Cerebellar nuclear complex (tissue), 1 donor: ENCODE measurements around the gene DIP2C.
"Not testable (repeated sequence)": the region's sequence is repeated elsewhere in the genome, so short reads cannot be mapped to it uniquely, and the experiment has no call there.

Experiments
- DNase-seq, 2 experiments: peaks; one replicate each; lab custom pipeline; 2025; lab: John Stamatoyannopoulos, UW

Gene DIP2C

GRCh38 chr10:277963-278362, 411.5 kb downstream of the DIP2C start:
- no peak for DNase-seq

GRCh38 chr10:275680-276079, 413.8 kb downstream of the DIP2C start:
- DNase-seq = no peak

DNA sequence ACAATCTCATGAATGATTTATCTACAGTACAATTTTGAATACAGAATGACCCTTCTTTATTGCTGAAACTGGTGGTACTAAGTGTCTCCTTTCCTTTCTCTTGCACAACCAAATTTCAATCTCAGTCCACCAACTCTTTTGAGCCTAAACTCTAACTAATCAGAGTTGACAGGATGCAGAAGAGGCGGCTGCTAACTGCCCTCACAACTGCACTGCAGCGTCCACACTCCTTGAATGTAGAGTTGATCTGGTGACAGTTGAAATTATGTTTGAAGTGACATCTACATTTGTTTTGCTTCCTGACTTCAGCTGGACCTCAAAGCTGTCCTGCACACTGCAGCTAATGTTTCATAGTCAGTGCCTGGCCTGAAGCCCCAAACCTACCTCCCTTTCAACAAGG, 414.6 kb downstream of the DIP2C start:
- no peak for DNase-seq

DNA sequence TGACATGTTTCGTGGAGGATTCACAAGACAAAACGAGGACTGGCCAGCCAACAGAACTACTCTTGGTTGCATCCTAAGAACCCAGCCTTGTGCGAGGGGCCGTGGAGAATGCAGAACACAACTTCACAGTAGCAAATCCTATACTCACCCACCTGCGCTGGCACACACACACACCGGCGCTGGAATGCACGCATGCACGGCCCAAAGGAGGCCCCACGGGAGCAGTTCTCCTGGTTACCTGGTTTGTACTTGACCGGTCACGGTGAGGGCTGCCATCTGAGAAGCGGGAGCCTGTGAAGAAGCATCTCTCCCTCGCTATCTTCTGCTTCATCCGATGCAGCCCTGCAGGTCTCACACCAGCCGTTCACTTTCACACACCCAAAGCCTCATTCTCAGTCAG, 416.4 kb downstream of the DIP2C start:
- no peak for DNase-seq

DNA sequence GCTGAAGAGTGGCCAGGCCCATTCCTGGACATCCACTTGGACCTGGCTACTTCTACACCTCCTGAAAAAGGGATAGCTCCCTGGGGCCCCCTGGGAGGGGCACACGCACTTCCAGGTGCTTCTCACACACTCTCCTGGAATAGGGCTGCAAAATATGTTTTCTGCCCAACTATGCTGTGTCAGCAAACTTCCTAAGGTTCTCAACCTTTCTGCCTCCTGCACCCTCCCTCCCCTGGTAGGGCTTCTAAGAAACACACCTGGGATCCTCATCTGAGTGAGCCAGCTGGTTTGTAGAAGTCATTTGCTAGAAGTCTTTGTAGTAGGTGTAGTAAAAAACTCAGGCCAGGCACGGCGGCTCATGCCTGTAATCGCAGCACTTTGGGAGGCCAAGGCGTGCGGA, 417.7 kb downstream of the DIP2C start:
- no peak for DNase-seq

- no peak for DNase-seq
These were observed 418.3 kb downstream of the DIP2C start for GRCh38 chr10:271201-271600.

GRCh38 chr10:269440-270074, 419.9 kb downstream of the DIP2C start:
- no peak for DNase-seq

DNA sequence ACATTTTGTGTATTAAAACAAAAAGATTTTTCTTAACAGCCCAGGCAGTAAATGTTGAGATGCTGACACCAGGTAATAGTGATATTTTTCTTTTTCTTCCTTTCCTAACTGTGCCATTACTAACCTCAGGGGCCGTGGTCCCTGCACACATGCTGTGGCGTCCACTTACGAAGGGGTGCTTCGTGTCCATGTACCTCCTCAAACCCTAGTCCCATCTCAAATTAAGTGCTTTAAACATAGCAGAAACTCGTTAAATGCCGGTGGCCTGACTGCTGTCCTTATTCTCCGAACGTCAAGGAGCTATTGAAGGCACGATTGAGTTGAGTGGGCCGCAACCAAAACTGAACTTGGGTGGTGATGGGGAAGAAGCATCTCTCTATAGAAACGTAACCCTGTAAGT, 421.8 kb downstream of the DIP2C start:
- DNase-seq = no peak

DNA sequence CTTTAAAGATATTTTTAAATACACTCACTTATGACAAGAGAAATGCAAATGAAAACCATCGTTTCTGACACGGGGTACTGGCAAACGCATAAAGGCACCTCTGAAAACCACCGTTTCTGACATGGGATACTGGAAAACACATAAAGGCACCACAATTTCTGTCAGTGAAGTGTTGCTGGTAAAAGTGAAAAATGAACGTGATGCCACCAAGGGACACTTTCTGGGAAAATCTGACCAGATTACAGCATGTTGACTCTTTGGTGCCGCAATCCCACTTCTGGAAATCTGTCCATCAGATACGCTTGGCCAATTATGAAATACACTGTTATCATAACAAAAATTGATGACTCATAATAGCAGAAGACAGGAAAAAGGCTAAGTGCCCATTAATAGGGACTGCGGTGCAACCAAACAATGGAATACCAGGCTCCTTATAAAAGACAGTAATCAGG, 422.5 kb downstream of the DIP2C start:
- DNase-seq = no peak

GRCh38 chr10:265816-266588, 423.5 kb downstream of the DIP2C start:
- not testable (repeated sequence) for DNase-seq

GRCh38 chr10:265074-265440, 424.4 kb downstream of the DIP2C start:
- DNase-seq = not testable (repeated sequence)

DNA sequence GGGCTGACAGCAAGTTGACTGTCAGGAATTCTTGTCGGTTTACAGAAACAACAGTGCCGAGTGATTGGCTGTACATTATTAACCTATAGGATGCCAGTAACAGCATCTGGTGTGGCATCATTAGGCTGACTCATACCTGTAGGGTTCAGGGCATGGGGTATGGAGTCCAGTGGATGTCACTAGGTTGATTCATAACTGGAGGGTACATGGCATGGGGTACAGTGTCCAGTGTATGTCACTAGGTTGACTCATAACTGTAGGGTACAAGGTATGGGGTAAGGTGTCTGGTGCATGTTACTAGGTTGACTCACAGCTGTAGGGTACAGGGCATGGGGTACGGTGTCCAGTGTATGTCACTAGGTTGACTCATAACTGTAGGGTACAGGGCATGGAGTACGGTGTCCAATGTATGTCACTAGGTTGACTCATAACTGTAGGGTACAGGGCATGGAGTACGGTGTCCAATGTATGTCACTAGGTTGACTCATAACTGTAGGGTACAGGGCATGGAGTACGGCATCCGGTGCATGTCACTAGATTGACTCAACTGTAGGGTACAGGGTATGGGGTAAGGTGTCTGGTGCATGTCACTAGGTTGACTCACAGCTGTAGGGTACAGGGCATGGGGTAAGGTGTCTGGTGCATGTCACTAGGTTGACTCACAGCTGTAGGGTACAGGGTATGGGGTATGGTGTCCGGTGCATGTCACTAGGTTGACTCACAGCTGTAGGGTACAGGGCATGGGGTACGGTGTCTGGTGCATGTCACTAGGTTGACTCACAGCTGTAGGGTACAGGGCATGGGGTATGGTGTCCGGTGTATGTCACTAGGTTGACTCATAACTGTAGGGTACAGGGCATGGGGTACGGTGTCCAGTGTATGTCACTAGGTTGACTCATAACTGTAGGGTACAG, 425.1 kb downstream of the DIP2C start:
- not testable (repeated sequence) for DNase-seq

GRCh38 chr10:260819-261429, 428.5 kb downstream of the DIP2C start:
- DNase-seq = no peak

DNA sequence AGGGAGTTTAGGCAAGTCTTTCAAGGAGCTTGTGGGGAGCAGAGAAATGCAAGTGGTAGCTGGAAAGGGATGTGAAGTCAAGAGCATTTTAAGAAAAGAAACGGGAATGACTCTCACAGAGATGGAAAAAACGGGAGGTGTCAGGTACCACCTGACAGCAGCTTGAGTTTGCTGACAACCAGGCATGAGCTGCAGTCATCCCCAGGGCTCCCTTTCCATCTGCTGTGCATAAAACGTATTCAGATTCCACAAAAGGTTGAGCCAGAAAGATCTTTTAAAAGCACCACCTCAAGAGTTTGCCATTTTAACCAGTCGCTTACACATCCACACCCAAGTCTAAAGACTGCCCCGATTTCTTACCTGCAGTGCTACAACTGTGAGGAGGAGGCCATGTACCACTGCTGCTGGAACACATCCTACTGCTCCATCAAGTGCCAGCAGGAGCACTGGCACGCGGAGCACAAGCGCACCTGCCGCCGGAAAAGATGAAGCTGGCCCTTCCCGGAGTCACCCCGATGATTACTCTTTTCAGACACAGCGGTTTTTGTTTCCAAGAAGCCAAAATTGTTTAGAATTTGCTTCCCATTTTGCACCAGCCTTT, 437.4 kb downstream of the DIP2C start:
- peak in 1 of 2 experiments; percentile 49 for DNase-seq

DNA sequence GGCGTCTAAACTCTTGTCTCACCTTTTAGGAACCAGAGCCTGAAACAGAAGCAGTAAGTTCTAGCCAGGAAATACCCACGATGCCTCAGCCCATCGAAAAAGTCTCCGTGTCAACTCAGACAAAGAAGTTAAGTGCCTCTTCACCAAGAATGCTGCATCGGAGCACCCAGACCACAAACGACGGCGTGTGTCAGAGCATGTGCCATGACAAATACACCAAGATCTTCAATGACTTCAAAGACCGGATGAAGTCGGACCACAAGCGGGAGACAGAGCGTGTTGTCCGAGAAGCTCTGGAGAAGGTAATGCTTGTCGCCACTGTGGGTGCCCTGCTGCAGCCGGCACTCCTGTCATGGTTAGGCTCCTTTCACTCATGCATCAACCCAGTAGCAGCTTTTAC, 441.2 kb downstream of the DIP2C start:
- DNase-seq = no peak

GRCh38 chr10:247480-247879, 442.0 kb downstream of the DIP2C start:
- DNase-seq = no peak

DNA sequence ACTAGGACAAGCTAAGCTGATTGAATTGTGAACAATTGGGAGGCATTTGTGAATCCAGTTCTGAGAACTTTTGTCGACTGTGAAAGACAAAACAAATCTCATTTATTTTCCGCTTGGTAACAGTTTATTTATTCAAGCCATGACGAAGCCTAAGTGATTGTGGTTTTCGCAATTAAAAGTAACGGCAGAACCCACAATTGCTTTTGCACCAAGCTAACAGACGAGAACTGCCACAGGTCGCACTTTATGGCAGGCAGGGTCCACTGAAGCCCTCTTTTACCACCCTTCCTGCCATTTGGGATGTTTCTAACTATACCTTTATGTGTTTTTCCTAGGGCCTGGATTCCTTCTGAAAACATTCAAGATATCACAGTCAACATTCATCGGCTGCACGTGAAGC, 443.0 kb downstream of the DIP2C start:
- DNase-seq = no peak

- no peak for DNase-seq
These were observed 445.2 kb downstream of the DIP2C start for GRCh38 chr10:244227-244626.

DNA sequence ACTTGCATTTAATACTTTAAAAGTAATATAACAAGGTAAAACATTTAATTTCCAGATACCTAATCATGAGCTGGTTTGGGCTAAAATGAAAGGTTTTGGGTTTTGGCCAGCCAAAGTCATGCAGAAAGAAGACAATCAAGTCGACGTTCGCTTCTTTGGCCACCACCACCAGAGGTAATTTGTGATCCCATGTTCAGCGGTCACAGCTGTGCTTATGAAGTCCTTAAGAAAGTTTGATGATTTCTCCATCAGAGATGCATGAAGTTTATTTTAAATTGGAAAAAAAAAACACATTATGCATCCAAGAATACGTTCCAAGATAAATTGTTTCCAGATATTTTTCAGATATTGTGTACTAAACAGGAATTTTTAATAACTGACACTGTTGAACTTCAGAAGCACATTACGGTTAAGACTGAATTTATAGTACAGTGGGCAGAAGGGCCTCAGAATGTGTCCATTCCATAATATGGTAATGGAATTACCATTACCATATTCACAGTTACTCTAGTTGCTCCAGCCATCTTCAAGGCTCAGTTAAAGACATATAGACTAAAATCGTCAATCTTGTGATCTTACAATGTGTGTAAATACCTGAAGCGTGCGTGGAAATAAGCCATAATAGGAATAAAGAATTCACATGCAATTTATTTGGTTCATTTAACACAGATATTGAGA, 447.4 kb downstream of the DIP2C start:
- no peak for DNase-seq

DNA sequence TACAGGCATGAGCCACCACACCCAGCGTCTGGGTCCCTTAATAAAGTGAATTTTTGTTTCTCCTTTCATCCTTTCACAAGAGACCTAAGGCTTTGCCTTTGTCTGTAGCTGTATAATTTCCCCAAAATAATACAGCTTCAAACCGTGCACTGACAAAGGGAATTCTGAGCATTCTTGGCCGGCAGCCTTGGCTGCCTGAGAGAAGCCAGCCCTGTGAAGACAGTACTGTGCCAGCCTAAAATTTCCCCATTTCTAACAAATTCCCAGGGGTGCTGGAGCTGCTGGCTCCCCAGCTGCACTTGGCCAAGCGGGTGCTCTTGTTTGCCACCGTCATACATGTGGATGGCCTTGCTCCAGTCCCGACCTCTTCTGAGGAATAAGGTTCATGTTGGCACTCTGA, 448.0 kb downstream of the DIP2C start:
- no peak for DNase-seq

- no peak for DNase-seq
These were observed 450.4 kb downstream of the DIP2C start for GRCh38 chr10:239109-239508.
